SK-N-SH (cell line): ENCODE measurements around the gene KIAA0513.

Experiments used
- EP300 ChIP-seq, 2 experiments: IDR thresholded peaks; 2 replicates each; pipeline versions ENCODE4 v1.4.0 to v1.6.1; 2012; ENCODE audit warnings: borderline replicate concordance in 1 of 2, low read depth in 1 of 2, low read length in 1 of 2
- EZH2phosphoT487 ChIP-seq: fragments of 200-600 bp; sonication (generic); IDR thresholded peaks from 2 replicates; pipeline ENCODE4 v1.6.1; 2017; ENCODE audit warnings: low read depth, mixed run types, mild to moderate bottlenecking, antibody characterized with exemption, moderate library complexity, borderline replicate concordance
- JUND ChIP-seq: IDR thresholded peaks from 2 replicates; pipeline ENCODE4 v1.4.0; 2012
- POLR2AphosphoS5 ChIP-seq: IDR thresholded peaks from 2 replicates; pipeline ENCODE4 v1.6.1; 2012; ENCODE audit warnings: low read depth, low read length
- RFX5 ChIP-seq: IDR thresholded peaks from 2 replicates; pipeline ENCODE4 v1.6.1; 2012; ENCODE audit warnings: mild to moderate bottlenecking, improper control_type of control experiment, low read length
- RXRA ChIP-seq: IDR thresholded peaks from 2 replicates; pipeline ENCODE4 v1.4.0; 2012; ENCODE audit warnings: low read depth, mild to moderate bottlenecking, borderline replicate concordance
- SMC3 ChIP-seq: IDR thresholded peaks from 2 replicates; pipeline ENCODE4 v1.6.1; 2012; ENCODE audit warnings: low read depth, low read length, improper control_type of control experiment
- TAF1 ChIP-seq: IDR thresholded peaks from 2 replicates; pipeline ENCODE4 v1.6.1; 2012; ENCODE audit warnings: low read depth, mild to moderate bottlenecking, low read length, moderate library complexity, borderline replicate concordance
- TCF12 ChIP-seq: IDR thresholded peaks from 2 replicates; pipeline ENCODE4 v1.4.0; 2012
- TF ChIP-seq, protein P1 (sequence below): fragments of 200-600 bp; sonication (generic); IDR thresholded peaks from 2 replicates; pipeline ENCODE4 v1.6.1; 2017; ENCODE audit warnings: antibody characterized with exemption, mild to moderate bottlenecking, moderate library complexity
- TF ChIP-seq, protein P2 (sequence below): IDR thresholded peaks from 2 replicates; pipeline ENCODE4 v1.4.0; 2012; ENCODE audit warnings: low read depth, borderline replicate concordance
- TF ChIP-seq, protein P3 (sequence below): fragments of 150-350 bp; IDR thresholded peaks from 2 replicates; pipeline ENCODE4 v1.6.1; 2017; ENCODE audit warnings: antibody characterized with exemption, low read length, low read depth, borderline replicate concordance
- TF ChIP-seq, protein P4 (sequence below): IDR thresholded peaks from 2 replicates; pipeline ENCODE4 v1.6.1; 2012; ENCODE audit warnings: mild to moderate bottlenecking, low read depth, low read length, moderate library complexity
- TF ChIP-seq, protein P5 (sequence below): IDR thresholded peaks from 2 replicates; pipeline ENCODE4 v1.4.0; 2012; ENCODE audit warnings: low read depth

DNA sequence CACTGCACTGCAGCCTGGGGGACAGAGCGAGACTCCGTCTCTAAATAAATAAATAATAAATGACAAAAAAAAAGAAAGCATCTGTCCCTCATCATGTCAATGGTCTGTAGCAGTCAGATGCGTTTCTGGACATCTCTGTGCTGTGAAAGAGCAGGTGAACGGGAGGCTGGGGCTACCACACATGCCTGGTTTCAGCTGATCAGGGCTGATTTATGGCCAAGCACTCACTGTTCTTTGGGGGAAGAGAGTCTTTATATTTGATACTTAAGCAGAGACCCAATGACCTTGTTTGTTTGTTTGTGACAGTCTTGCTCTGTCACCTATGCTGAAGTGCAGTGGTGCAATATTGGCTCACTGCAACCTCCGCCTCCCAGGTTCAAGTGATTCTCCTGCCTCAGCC, 17.5 kb downstream of the KIAA0513 start:
- TF ChIP-seq TAF1 (no peak), TCF12 (no peak), EP300 (IDR thresholded peaks at IDR 0.05; ENCODE audit: borderline replicate concordance in 1 of 2, low read depth in 1 of 2, low read length in 1 of 2) (no peak), JUND (no peak), POLR2AphosphoS5 (no peak), RFX5 (no peak), EZH2phosphoT487 (no peak), RXRA (no peak), SMC3 (no peak)
- TF ChIP-seq, protein P1, sequence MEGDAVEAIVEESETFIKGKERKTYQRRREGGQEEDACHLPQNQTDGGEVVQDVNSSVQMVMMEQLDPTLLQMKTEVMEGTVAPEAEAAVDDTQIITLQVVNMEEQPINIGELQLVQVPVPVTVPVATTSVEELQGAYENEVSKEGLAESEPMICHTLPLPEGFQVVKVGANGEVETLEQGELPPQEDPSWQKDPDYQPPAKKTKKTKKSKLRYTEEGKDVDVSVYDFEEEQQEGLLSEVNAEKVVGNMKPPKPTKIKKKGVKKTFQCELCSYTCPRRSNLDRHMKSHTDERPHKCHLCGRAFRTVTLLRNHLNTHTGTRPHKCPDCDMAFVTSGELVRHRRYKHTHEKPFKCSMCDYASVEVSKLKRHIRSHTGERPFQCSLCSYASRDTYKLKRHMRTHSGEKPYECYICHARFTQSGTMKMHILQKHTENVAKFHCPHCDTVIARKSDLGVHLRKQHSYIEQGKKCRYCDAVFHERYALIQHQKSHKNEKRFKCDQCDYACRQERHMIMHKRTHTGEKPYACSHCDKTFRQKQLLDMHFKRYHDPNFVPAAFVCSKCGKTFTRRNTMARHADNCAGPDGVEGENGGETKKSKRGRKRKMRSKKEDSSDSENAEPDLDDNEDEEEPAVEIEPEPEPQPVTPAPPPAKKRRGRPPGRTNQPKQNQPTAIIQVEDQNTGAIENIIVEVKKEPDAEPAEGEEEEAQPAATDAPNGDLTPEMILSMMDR, result no peak
- TF ChIP-seq, protein P2, sequence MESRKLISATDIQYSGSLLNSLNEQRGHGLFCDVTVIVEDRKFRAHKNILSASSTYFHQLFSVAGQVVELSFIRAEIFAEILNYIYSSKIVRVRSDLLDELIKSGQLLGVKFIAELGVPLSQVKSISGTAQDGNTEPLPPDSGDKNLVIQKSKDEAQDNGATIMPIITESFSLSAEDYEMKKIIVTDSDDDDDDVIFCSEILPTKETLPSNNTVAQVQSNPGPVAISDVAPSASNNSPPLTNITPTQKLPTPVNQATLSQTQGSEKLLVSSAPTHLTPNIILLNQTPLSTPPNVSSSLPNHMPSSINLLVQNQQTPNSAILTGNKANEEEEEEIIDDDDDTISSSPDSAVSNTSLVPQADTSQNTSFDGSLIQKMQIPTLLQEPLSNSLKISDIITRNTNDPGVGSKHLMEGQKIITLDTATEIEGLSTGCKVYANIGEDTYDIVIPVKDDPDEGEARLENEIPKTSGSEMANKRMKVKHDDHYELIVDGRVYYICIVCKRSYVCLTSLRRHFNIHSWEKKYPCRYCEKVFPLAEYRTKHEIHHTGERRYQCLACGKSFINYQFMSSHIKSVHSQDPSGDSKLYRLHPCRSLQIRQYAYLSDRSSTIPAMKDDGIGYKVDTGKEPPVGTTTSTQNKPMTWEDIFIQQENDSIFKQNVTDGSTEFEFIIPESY, result no peak
- TF ChIP-seq, protein P3, sequence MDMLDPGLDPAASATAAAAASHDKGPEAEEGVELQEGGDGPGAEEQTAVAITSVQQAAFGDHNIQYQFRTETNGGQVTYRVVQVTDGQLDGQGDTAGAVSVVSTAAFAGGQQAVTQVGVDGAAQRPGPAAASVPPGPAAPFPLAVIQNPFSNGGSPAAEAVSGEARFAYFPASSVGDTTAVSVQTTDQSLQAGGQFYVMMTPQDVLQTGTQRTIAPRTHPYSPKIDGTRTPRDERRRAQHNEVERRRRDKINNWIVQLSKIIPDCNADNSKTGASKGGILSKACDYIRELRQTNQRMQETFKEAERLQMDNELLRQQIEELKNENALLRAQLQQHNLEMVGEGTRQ, result no peak
- TF ChIP-seq, protein P4, sequence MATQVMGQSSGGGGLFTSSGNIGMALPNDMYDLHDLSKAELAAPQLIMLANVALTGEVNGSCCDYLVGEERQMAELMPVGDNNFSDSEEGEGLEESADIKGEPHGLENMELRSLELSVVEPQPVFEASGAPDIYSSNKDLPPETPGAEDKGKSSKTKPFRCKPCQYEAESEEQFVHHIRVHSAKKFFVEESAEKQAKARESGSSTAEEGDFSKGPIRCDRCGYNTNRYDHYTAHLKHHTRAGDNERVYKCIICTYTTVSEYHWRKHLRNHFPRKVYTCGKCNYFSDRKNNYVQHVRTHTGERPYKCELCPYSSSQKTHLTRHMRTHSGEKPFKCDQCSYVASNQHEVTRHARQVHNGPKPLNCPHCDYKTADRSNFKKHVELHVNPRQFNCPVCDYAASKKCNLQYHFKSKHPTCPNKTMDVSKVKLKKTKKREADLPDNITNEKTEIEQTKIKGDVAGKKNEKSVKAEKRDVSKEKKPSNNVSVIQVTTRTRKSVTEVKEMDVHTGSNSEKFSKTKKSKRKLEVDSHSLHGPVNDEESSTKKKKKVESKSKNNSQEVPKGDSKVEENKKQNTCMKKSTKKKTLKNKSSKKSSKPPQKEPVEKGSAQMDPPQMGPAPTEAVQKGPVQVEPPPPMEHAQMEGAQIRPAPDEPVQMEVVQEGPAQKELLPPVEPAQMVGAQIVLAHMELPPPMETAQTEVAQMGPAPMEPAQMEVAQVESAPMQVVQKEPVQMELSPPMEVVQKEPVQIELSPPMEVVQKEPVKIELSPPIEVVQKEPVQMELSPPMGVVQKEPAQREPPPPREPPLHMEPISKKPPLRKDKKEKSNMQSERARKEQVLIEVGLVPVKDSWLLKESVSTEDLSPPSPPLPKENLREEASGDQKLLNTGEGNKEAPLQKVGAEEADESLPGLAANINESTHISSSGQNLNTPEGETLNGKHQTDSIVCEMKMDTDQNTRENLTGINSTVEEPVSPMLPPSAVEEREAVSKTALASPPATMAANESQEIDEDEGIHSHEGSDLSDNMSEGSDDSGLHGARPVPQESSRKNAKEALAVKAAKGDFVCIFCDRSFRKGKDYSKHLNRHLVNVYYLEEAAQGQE, result no peak
- TF ChIP-seq, protein P5, sequence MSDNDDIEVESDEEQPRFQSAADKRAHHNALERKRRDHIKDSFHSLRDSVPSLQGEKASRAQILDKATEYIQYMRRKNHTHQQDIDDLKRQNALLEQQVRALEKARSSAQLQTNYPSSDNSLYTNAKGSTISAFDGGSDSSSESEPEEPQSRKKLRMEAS, result no peak
